WTC11 (cell line): ENCODE data around the gene SNX1. TPM values are rescaled to one million over a fixed set of nuclear protein-coding genes. Genes with fewer than 3 reads are reported as not detected.

Experiments
- ATAC-seq: fragments of 200-7000 bp; cut with Tn5 transposase; 2 replicates; pipeline ENCODE4 v1.10.0; 2021; ENCODE audit warnings: mild to moderate bottlenecking, moderate library complexity
- CTCF ChIA-PET: fragments of 300-600 bp; sonication (Branson Sonifier 250); formaldehyde crosslinking; loops from one replicate; lab custom pipeline; 2021; ENCODE audit warnings: antibody characterized with exemption; lab: Charles Lee
- POLR2A ChIA-PET: fragments of 350-600 bp; sonication (Branson Sonifier 250); formaldehyde crosslinking; loops from one replicate; lab custom pipeline; 2021; ENCODE audit warnings: antibody characterized with exemption; lab: Charles Lee
- DNase-seq: peaks from one replicate; pipeline ENCODE4 v3.0.0; 2021; ENCODE audit warnings: low spot score
- H3K27ac Mint-ChIP-seq: 2 replicates; pipeline ENCODE4 v1.8.0; 2021; ENCODE audit warnings: mixed read lengths
- H3K27me3 Mint-ChIP-seq: 2 replicates; pipeline ENCODE4 v1.8.0; 2021; ENCODE audit warnings: low read depth, mild to moderate bottlenecking, moderate library complexity, mixed read lengths
- H3K36me3 Mint-ChIP-seq: 2 replicates; pipeline ENCODE4 v1.8.0; 2021; ENCODE audit warnings: mixed read lengths
- H3K4me1 Mint-ChIP-seq: 2 replicates; pipeline ENCODE4 v1.8.0; 2022; ENCODE audit warnings: mixed read lengths
- H3K4me3 Mint-ChIP-seq: 2 replicates; pipeline ENCODE4 v1.8.0; 2021; ENCODE audit warnings: mild to moderate bottlenecking, moderate library complexity, mixed read lengths
- H3K9me3 Mint-ChIP-seq: 2 replicates; pipeline ENCODE4 v1.8.0; 2021; ENCODE audit warnings: mixed read lengths
- CREB1 ChIP-seq: sonication (generic); formaldehyde crosslinking; IDR thresholded peaks from 2 replicates; pipeline ENCODE4 v1.8.0; 2023; ENCODE audit warnings: mild to moderate bottlenecking, missing genetic modification reagents
- FOXP1 ChIP-seq: sonication (generic); formaldehyde crosslinking; IDR thresholded peaks from 2 replicates; pipeline ENCODE4 v1.8.0; 2022; ENCODE audit warnings: missing genetic modification reagents, mild to moderate bottlenecking, moderate library complexity, borderline replicate concordance
- JUN ChIP-seq: sonication (generic); formaldehyde crosslinking; IDR thresholded peaks from 2 replicates; pipeline ENCODE4 v1.8.0; 2023; ENCODE audit warnings: mild to moderate bottlenecking, missing genetic modification reagents
- MXD4 ChIP-seq: fragments of 250-450 bp; sonication (Bioruptor Pico); IDR thresholded peaks from 2 replicates; pipeline ENCODE4 v1.8.0; 2021; ENCODE audit warnings: mild to moderate bottlenecking, moderate library complexity, borderline replicate concordance
- NFATC4 ChIP-seq: fragments of 250-450 bp; sonication (Bioruptor Pico); IDR thresholded peaks from 2 replicates; pipeline ENCODE4 v1.9.0; 2021; ENCODE audit warnings: mild to moderate bottlenecking
- NR1H2 ChIP-seq: sonication (generic); formaldehyde crosslinking; IDR thresholded peaks from 2 replicates; pipeline ENCODE4 v1.9.0; 2021; ENCODE audit warnings: mild to moderate bottlenecking, moderate library complexity, missing genetic modification reagents
- RELA ChIP-seq: sonication (generic); formaldehyde crosslinking; IDR thresholded peaks from 2 replicates; pipeline ENCODE4 v1.8.1; 2022; ENCODE audit warnings: missing genetic modification reagents, mild to moderate bottlenecking, borderline replicate concordance
- RORB ChIP-seq: fragments of 250-450 bp; sonication (Bioruptor Pico); IDR thresholded peaks from 2 replicates; pipeline ENCODE4 v1.9.0; 2021; ENCODE audit warnings: mild to moderate bottlenecking
- SOX15 ChIP-seq: fragments of 250-450 bp; sonication (Bioruptor Pico); IDR thresholded peaks from 2 replicates; pipeline ENCODE4 v1.9.0; 2021; ENCODE audit warnings: mild to moderate bottlenecking
- TEAD1 ChIP-seq: sonication (generic); formaldehyde crosslinking; IDR thresholded peaks from 2 replicates; pipeline ENCODE4 v1.8.0; 2022; ENCODE audit warnings: mild to moderate bottlenecking, missing genetic modification reagents
- ZNF396 ChIP-seq: fragments of 250-450 bp; sonication (Bioruptor Pico); IDR thresholded peaks from 2 replicates; pipeline ENCODE4 v1.8.0; 2021; ENCODE audit warnings: mild to moderate bottlenecking, moderate library complexity, borderline replicate concordance
- total RNA-seq: library from RNA; stranded (reverse); gene quantifications from 3 replicates; pipeline ENCODE4 v1.2.3, GENCODE V29; 2021
- TF ChIP-seq, protein P1 (sequence below): sonication (generic); formaldehyde crosslinking; IDR thresholded peaks from 2 replicates; pipeline ENCODE4 v1.8.0; 2023; ENCODE audit warnings: mild to moderate bottlenecking, missing genetic modification reagents
- TF ChIP-seq, protein P2 (sequence below): sonication (generic); formaldehyde crosslinking; conservative IDR thresholded peaks from 2 replicates; pipeline ENCODE4 v1.8.1; 2022; ENCODE audit warnings: mild to moderate bottlenecking, missing genetic modification reagents
- TF ChIP-seq, protein P3 (sequence below): sonication (generic); formaldehyde crosslinking; conservative IDR thresholded peaks from 2 replicates; pipeline ENCODE4 v1.8.1; 2023; ENCODE audit warnings: mild to moderate bottlenecking, low read depth, missing genetic modification reagents, moderate library complexity
- TF ChIP-seq, protein P4 (sequence below): fragments of 250-450 bp; sonication (Bioruptor Pico); IDR thresholded peaks from 2 replicates; pipeline ENCODE4 v1.9.0; 2021; ENCODE audit warnings: moderate library complexity, mild to moderate bottlenecking, inconsistent platforms, borderline replicate concordance
- TF ChIP-seq, protein P5 (sequence below): fragments of 250-450 bp; sonication (Bioruptor Pico); IDR thresholded peaks from 2 replicates; pipeline ENCODE4 v1.9.0; 2021; ENCODE audit warnings: mild to moderate bottlenecking
- TF ChIP-seq, protein P6 (sequence below): sonication (generic); formaldehyde crosslinking; IDR thresholded peaks from 2 replicates; pipeline ENCODE4 v1.8.0; 2023; ENCODE audit warnings: missing genetic modification reagents, mild to moderate bottlenecking, borderline replicate concordance
- TF ChIP-seq, protein P7 (sequence below): sonication (generic); formaldehyde crosslinking; IDR thresholded peaks from 2 replicates; pipeline ENCODE4 v1.8.1; 2023; ENCODE audit warnings: mild to moderate bottlenecking, missing genetic modification reagents, moderate library complexity
- TF ChIP-seq, protein P8 (sequence below): sonication (generic); formaldehyde crosslinking; IDR thresholded peaks from 2 replicates; pipeline ENCODE4 v1.8.1; 2023; ENCODE audit warnings: mild to moderate bottlenecking, moderate library complexity, missing genetic modification reagents

The SNX1 gene
- total RNA-seq, 1 experiment from 2014 or later, result 65.7 TPM

DNA sequence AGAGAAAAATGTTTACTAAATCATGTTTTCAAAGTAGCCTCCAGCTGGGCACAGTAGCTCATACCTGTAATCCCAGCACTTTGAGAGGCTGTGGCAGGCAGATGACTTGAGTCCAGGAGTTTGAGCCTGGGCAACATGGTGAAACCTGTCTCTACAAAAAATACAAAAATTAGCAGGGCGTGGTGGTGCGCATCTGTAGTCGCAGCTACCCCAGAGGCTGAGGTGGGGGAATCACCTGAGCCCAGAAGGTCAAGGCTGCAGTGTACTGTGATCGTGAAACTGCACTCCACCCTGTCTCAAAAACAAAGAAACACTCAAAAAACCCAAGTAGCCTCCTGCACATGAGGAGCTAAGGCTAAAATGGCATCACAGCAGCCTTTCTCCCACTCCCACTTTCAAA is 68.7 kb downstream of the SNX1 start:
- Mint-ChIP-seq H3K4me1 (peaks cover 33% of the 10 kb centered on the region), H3K27ac (peak overlapping the region; percentile 35; the same call in 1 of the 2 replicates), H3K36me3 (peaks cover 15% of the 10 kb centered on the region), H3K4me3 (peak overlapping the region; percentile 16), H3K9me3 (no peaks in the 10 kb centered on the region), H3K27me3 (no peaks in the 10 kb centered on the region)
- ChIA-PET POLR2A (interaction anchor here (2.9 kb wide), 1 partner anchor 11 kb away, joined by 9 read pairs; no protein-coding TSS in a partner anchor), CTCF (interaction anchor here (1.8 to 3.8 kb wide), 3 partner anchors 11 to 29 kb away, joined by 10 to 45 read pairs (median 12); no protein-coding TSS in a partner anchor)
- no peak for DNase-seq
- ATAC-seq, result no peak
- TF ChIP-seq RELA (no peak), CREB1 (CRISPR knock-in tag) (no peak), RORB (CRISPR knock-in tag) (no peak), TEAD1 (CRISPR knock-in tag) (no peak), JUN (CRISPR knock-in tag) (no peak), SOX15 (CRISPR knock-in tag) (no peak), NR1H2 (CRISPR knock-in tag) (no peak), NFATC4 (CRISPR knock-in tag) (no peak), ZNF396 (CRISPR knock-in tag) (no peak), FOXP1 (no peak), MXD4 (no peak)
- TF ChIP-seq, protein P1, sequence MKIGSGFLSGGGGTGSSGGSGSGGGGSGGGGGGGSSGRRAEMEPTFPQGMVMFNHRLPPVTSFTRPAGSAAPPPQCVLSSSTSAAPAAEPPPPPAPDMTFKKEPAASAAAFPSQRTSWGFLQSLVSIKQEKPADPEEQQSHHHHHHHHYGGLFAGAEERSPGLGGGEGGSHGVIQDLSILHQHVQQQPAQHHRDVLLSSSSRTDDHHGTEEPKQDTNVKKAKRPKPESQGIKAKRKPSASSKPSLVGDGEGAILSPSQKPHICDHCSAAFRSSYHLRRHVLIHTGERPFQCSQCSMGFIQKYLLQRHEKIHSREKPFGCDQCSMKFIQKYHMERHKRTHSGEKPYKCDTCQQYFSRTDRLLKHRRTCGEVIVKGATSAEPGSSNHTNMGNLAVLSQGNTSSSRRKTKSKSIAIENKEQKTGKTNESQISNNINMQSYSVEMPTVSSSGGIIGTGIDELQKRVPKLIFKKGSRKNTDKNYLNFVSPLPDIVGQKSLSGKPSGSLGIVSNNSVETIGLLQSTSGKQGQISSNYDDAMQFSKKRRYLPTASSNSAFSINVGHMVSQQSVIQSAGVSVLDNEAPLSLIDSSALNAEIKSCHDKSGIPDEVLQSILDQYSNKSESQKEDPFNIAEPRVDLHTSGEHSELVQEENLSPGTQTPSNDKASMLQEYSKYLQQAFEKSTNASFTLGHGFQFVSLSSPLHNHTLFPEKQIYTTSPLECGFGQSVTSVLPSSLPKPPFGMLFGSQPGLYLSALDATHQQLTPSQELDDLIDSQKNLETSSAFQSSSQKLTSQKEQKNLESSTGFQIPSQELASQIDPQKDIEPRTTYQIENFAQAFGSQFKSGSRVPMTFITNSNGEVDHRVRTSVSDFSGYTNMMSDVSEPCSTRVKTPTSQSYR, result no peak
- TF ChIP-seq, protein P2, sequence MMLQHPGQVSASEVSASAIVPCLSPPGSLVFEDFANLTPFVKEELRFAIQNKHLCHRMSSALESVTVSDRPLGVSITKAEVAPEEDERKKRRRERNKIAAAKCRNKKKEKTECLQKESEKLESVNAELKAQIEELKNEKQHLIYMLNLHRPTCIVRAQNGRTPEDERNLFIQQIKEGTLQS (CRISPR knock-in tag), result no peak
- TF ChIP-seq, protein P3, sequence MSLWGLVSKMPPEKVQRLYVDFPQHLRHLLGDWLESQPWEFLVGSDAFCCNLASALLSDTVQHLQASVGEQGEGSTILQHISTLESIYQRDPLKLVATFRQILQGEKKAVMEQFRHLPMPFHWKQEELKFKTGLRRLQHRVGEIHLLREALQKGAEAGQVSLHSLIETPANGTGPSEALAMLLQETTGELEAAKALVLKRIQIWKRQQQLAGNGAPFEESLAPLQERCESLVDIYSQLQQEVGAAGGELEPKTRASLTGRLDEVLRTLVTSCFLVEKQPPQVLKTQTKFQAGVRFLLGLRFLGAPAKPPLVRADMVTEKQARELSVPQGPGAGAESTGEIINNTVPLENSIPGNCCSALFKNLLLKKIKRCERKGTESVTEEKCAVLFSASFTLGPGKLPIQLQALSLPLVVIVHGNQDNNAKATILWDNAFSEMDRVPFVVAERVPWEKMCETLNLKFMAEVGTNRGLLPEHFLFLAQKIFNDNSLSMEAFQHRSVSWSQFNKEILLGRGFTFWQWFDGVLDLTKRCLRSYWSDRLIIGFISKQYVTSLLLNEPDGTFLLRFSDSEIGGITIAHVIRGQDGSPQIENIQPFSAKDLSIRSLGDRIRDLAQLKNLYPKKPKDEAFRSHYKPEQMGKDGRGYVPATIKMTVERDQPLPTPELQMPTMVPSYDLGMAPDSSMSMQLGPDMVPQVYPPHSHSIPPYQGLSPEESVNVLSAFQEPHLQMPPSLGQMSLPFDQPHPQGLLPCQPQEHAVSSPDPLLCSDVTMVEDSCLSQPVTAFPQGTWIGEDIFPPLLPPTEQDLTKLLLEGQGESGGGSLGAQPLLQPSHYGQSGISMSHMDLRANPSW, result no peak
- TF ChIP-seq, protein P4, sequence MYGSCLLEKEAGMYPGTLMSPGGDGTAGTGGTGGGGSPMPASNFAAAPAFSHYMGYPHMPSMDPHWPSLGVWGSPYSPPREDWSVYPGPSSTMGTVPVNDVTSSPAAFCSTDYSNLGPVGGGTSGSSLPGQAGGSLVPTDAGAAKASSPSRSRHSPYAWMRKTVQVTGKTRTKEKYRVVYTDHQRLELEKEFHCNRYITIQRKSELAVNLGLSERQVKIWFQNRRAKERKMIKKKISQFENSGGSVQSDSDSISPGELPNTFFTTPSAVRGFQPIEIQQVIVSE (CRISPR knock-in tag), result no peak
- TF ChIP-seq, protein P5, sequence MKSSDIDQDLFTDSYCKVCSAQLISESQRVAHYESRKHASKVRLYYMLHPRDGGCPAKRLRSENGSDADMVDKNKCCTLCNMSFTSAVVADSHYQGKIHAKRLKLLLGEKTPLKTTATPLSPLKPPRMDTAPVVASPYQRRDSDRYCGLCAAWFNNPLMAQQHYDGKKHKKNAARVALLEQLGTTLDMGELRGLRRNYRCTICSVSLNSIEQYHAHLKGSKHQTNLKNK (CRISPR knock-in tag), result no peak
- TF ChIP-seq, protein P6, sequence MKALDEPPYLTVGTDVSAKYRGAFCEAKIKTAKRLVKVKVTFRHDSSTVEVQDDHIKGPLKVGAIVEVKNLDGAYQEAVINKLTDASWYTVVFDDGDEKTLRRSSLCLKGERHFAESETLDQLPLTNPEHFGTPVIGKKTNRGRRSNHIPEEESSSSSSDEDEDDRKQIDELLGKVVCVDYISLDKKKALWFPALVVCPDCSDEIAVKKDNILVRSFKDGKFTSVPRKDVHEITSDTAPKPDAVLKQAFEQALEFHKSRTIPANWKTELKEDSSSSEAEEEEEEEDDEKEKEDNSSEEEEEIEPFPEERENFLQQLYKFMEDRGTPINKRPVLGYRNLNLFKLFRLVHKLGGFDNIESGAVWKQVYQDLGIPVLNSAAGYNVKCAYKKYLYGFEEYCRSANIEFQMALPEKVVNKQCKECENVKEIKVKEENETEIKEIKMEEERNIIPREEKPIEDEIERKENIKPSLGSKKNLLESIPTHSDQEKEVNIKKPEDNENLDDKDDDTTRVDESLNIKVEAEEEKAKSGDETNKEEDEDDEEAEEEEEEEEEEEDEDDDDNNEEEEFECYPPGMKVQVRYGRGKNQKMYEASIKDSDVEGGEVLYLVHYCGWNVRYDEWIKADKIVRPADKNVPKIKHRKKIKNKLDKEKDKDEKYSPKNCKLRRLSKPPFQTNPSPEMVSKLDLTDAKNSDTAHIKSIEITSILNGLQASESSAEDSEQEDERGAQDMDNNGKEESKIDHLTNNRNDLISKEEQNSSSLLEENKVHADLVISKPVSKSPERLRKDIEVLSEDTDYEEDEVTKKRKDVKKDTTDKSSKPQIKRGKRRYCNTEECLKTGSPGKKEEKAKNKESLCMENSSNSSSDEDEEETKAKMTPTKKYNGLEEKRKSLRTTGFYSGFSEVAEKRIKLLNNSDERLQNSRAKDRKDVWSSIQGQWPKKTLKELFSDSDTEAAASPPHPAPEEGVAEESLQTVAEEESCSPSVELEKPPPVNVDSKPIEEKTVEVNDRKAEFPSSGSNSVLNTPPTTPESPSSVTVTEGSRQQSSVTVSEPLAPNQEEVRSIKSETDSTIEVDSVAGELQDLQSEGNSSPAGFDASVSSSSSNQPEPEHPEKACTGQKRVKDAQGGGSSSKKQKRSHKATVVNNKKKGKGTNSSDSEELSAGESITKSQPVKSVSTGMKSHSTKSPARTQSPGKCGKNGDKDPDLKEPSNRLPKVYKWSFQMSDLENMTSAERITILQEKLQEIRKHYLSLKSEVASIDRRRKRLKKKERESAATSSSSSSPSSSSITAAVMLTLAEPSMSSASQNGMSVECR, result no peak
- TF ChIP-seq, protein P7, sequence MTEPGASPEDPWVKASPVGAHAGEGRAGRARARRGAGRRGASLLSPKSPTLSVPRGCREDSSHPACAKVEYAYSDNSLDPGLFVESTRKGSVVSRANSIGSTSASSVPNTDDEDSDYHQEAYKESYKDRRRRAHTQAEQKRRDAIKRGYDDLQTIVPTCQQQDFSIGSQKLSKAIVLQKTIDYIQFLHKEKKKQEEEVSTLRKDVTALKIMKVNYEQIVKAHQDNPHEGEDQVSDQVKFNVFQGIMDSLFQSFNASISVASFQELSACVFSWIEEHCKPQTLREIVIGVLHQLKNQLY (CRISPR knock-in tag), result no peak
- TF ChIP-seq, protein P8, sequence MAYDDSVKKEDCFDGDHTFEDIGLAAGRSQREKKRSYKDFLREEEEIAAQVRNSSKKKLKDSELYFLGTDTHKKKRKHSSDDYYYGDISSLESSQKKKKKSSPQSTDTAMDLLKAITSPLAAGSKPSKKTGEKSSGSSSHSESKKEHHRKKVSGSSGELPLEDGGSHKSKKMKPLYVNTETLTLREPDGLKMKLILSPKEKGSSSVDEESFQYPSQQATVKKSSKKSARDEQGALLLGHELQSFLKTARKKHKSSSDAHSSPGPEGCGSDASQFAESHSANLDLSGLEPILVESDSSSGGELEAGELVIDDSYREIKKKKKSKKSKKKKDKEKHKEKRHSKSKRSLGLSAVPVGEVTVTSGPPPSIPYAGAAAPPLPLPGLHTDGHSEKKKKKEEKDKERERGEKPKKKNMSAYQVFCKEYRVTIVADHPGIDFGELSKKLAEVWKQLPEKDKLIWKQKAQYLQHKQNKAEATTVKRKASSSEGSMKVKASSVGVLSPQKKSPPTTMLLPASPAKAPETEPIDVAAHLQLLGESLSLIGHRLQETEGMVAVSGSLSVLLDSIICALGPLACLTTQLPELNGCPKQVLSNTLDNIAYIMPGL (CRISPR knock-in tag), result no peak
